Neuron (in vitro differentiated cells): ENCODE measurements around the gene SOAT2.
"Not testable (repeated sequence)": the region's sequence is repeated elsewhere in the genome, so short reads cannot be mapped to it uniquely, and the experiment has no call there.

Experiments used
- H2AFZ ChIP-seq: one replicate; pipeline ENCODE4 v1.6.1; 2013; ENCODE audit warnings: low read depth, mild to moderate bottlenecking, inconsistent platforms, low read length, moderate library complexity
- H3K27me3 ChIP-seq: one replicate; pipeline ENCODE4 v1.6.1; 2013; ENCODE audit warnings: low read length; ENCODE audit not compliant: insufficient read depth
- H3K36me3 ChIP-seq: one replicate; pipeline ENCODE4 v1.6.1; 2013; ENCODE audit warnings: low read length; ENCODE audit not compliant: insufficient read depth
- H3K4me1 ChIP-seq: one replicate; pipeline ENCODE4 v1.6.1; 2013; ENCODE audit warnings: low read length; ENCODE audit not compliant: insufficient read depth
- H3K4me3 ChIP-seq: 2 replicates; pipeline ENCODE4 v1.5.1; 2013; ENCODE audit warnings: mild to moderate bottlenecking, low read length, moderate library complexity
- H3K9me3 ChIP-seq: one replicate; pipeline ENCODE4 v1.6.1; 2013; ENCODE audit warnings: low read length

Gene SOAT2

DNA sequence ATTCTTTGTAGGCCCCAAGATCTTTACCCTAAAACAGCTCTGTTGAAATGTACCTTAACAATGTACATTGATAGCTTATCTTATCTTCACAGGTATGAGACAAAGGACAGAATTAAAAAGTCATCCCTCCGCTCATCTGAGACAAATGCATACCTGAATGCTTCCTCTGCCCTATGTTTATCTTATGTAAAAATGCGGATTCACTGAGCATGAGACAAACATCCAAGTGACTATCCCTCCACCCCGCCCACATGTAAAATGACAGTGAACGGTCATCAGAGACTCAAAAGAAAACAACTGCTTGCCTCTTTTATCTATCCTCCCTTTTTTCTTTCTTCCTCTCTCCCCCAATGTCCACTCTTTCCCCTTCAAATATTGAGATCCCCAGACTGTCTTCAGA, 40.1 kb downstream of the SOAT2 start:
- Histone ChIP-seq H3K36me3 (no peaks in the 10 kb centered on the region), H2AFZ (no peak overlapping the region), H3K4me1 (no peaks in the 10 kb centered on the region), H3K4me3 (no peak overlapping the region), H3K27me3 (no peaks in the 10 kb centered on the region), H3K9me3 (peaks cover 2% of the 10 kb centered on the region)

GRCh38 chr12:53145383-53146260, 42.3 kb downstream of the SOAT2 start:
- no peak overlapping the region for H2AFZ ChIP-seq
- H3K4me1 ChIP-seq: no peaks in the 10 kb centered on the region
- H3K36me3 ChIP-seq: no peaks in the 10 kb centered on the region
- H3K9me3 ChIP-seq: no peaks in the 10 kb centered on the region
- H3K4me3 ChIP-seq: no peak overlapping the region
- no peaks in the 10 kb centered on the region for H3K27me3 ChIP-seq

- no peaks in the 10 kb centered on the region for H3K9me3 ChIP-seq
- no peaks in the 10 kb centered on the region for H3K27me3 ChIP-seq
- peaks cover 6% of the 10 kb centered on the region for H3K4me1 ChIP-seq
- no peak overlapping the region for H2AFZ ChIP-seq
- H3K36me3 ChIP-seq: no peaks in the 10 kb centered on the region
- H3K4me3 ChIP-seq: no peak overlapping the region
Observed at GRCh38 chr12:53147181-53147580, 43.9 kb downstream of the SOAT2 start.

DNA sequence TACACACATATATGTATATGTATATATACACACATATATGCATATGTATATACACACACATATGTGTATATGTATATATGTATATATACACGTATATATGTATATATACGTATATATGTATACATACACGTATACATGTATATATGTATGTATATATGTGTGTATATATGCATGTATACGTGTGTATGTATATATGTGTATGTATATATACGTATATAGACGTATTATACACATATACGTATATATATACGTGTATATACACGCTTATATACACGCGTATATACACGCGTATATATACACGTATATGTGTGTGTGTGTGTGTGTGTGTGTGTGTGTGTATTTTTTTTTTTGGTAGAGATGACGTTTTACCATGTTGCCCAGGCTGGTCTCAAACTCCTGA, 44.4 kb downstream of the SOAT2 start:
- Histone ChIP-seq H3K27me3 (no peaks in the 10 kb centered on the region), H3K4me3 (no peak overlapping the region), H2AFZ (no peak overlapping the region), H3K9me3 (no peaks in the 10 kb centered on the region), H3K4me1 (peaks cover 6% of the 10 kb centered on the region), H3K36me3 (no peaks in the 10 kb centered on the region)

DNA sequence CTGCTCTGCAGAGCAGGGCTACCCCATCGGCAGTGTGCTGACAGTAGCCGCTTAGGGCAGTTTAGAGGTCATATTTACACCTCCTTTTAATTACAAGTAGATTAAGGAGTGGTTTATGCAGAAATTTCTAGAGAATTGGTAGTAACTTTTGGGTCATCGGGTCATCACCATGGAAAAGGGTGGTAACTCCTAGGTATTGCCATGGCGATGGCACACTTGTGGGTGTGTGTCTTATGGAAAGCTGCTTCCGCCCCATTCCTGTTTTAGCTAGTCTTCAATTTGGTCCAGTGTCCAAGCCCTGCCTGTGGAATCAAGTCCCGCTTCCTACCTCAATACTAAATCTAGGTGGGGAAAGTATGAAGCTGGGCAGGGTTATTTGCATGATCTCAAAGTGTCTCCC, 47.8 kb downstream of the SOAT2 start:
- no peaks in the 10 kb centered on the region for H3K27me3 ChIP-seq
- no peaks in the 10 kb centered on the region for H3K9me3 ChIP-seq
- no peak overlapping the region for H2AFZ ChIP-seq
- H3K4me3 ChIP-seq: no peak overlapping the region
- H3K36me3 ChIP-seq: no peaks in the 10 kb centered on the region
- peaks cover 6% of the 10 kb centered on the region for H3K4me1 ChIP-seq

- Histone ChIP-seq H3K4me3 (no peak overlapping the region), H3K27me3 (no peaks in the 10 kb centered on the region)
Observed at GRCh38 chr12:53152390-53152789, 49.1 kb downstream of the SOAT2 start.

DNA sequence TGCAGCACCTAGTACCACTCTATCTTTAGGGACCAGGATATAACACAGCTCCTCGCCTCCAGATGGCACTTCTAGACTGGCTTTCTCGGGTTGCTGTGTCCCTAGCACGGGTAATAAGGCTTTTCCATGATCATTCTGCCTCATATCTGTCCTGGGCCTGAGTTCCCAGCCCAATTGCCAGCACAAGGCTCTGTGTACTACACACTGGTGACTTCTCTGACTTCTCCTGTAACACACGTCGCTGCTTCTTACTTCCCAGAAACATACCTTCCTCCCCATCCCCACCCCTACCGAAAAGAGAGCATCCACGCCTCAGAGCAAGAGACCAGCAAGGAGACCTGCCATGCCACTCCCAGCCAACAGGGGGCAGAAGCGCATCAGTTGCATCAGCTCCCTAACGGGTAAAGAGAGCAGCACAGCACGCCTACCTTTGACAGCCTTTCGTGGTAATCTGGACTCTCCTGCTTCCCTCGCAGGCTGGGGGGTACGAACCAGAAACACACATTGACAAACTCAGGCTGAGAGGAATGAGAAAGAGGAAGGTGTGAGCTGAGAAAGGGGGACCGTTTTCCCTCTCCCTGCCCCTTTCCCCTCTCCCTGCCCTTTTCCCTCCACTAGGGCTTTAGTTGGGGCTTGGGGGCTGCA, 56.0 kb downstream of the SOAT2 start:
- H3K27me3 ChIP-seq: no peaks in the 10 kb centered on the region

More at GRCh38 chr12:53152390-53152789, 49.1 kb downstream of the SOAT2 start:
- Histone ChIP-seq H2AFZ (no peak overlapping the region), H3K9me3 (no peaks in the 10 kb centered on the region), H3K4me1 (peaks cover 6% of the 10 kb centered on the region), H3K36me3 (no peaks in the 10 kb centered on the region)

DNA sequence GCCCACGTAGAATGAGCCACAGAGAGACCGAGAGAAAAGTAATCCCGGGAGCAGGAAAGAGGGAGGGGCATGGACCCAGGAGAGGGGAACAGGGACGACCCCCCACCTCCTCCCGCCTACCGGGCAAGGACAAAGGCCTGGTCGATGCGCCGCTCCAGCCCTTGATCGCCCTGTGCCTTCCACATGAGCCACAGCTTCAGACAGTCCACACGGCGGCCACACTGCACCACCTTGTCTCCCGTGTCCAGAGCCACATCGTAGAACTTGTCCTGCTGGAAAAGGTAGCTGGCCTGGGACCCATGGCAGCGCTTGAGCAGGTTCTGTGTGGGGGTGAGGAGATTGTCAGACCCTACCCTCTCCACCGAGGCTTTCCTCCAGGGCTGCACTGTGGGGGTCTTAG, 56.7 kb downstream of the SOAT2 start:
- Histone ChIP-seq H3K36me3 (no peaks in the 10 kb centered on the region), H3K9me3 (no peaks in the 10 kb centered on the region), H3K4me3 (no peak overlapping the region), H3K4me1 (no peaks in the 10 kb centered on the region), H3K27me3 (no peaks in the 10 kb centered on the region), H2AFZ (no peak overlapping the region)

More for the DNA sequence above, 56.0 kb downstream of the SOAT2 start:
- Histone ChIP-seq H3K36me3 (no peaks in the 10 kb centered on the region), H3K4me1 (no peaks in the 10 kb centered on the region), H3K9me3 (no peaks in the 10 kb centered on the region), H2AFZ (no peak overlapping the region), H3K4me3 (no peak overlapping the region)

- Histone ChIP-seq H3K27me3 (no peaks in the 10 kb centered on the region), H3K9me3 (no peaks in the 10 kb centered on the region), H2AFZ (no peak overlapping the region), H3K4me1 (no peaks in the 10 kb centered on the region), H3K4me3 (no peak overlapping the region), H3K36me3 (no peaks in the 10 kb centered on the region)
Observed at GRCh38 chr12:53160673-53161072, 57.4 kb downstream of the SOAT2 start.

- no peaks in the 10 kb centered on the region for H3K9me3 ChIP-seq
- H2AFZ ChIP-seq: no peak overlapping the region
- H3K4me3 ChIP-seq: no peak overlapping the region
- H3K4me1 ChIP-seq: no peaks in the 10 kb centered on the region
- no peaks in the 10 kb centered on the region for H3K27me3 ChIP-seq
- no peaks in the 10 kb centered on the region for H3K36me3 ChIP-seq
Observed at GRCh38 chr12:53161119-53161911, 58.0 kb downstream of the SOAT2 start.

- not testable (repeated sequence) for H3K4me1 ChIP-seq, H2AFZ ChIP-seq, H3K9me3 ChIP-seq, H3K36me3 ChIP-seq, H3K4me3 ChIP-seq, H3K27me3 ChIP-seq
Observed at GRCh38 chr12:53163008-53163407, 59.7 kb downstream of the SOAT2 start.

DNA sequence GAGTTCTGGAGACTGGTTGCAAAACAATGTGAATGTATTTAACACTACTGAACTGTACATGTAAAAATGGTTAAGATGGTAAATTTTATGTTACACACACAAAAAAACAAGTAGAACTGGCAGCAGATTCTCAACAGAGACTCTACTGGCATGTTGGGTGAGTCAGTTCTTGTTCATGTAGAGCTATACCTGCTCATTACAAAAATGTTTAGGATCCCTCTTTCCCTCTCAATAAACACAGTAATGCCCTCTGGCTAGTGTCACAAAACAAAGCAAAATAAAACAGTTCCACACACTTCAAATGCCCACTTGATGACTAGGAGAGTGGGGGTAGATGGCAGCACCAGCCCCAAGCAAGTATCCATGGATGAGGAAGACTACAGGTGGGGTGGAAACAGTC, 63.6 kb downstream of the SOAT2 start:
- Histone ChIP-seq H3K4me1 (no peaks in the 10 kb centered on the region), H3K36me3 (peaks cover 3% of the 10 kb centered on the region), H3K4me3 (no peak overlapping the region), H2AFZ (no peak overlapping the region), H3K9me3 (no peaks in the 10 kb centered on the region), H3K27me3 (no peaks in the 10 kb centered on the region)

DNA sequence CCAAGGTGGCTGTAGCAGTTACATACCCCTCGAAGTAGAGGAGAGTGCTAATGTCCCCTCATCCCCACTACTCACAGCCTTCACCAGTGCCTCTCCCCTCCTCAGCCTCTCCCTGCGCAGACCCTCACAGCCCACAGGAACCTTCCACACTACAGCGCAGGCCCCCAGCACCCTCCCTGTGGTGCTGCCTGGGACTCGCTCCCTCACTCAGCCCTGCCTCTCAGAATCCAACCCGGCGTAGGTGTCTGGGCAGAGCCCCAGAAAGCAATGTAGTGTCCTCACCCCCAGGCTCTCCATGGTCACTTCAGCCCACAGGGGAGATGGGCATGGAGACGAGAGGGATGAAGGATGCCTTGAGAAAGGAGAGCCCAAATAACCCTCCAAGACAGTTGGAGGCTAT, 66.4 kb downstream of the SOAT2 start:
- Histone ChIP-seq H3K4me3 (no peak overlapping the region), H3K9me3 (no peaks in the 10 kb centered on the region), H3K36me3 (peaks cover 3% of the 10 kb centered on the region), H3K27me3 (no peaks in the 10 kb centered on the region), H2AFZ (no peak overlapping the region), H3K4me1 (no peaks in the 10 kb centered on the region)
